T47D (cell line): Measurements from ENCODE around the gene NINJ2.

Experiments used
- DNase-seq, 2 experiments: peaks; one replicate each; pipeline versions ENCODE4 v3.0.0 to v3.0.0-alpha.2; 2011 to 2012; ENCODE audit warnings: low read depth in 1 of 2, low spot score in 1 of 2
- JUND ChIP-seq: IDR thresholded peaks from 2 replicates; pipeline ENCODE4 v1.6.1; 2012; ENCODE audit warnings: low read depth
- in situ Hi-C: cut with HindIII; loops from 2 replicates; pipeline ENCODE4 v1.10.0; 2016; ENCODE audit warnings: low sequenced_read_pairs, low pct_unique_long_range_greater_than_20kb

The NINJ2 gene

DNA sequence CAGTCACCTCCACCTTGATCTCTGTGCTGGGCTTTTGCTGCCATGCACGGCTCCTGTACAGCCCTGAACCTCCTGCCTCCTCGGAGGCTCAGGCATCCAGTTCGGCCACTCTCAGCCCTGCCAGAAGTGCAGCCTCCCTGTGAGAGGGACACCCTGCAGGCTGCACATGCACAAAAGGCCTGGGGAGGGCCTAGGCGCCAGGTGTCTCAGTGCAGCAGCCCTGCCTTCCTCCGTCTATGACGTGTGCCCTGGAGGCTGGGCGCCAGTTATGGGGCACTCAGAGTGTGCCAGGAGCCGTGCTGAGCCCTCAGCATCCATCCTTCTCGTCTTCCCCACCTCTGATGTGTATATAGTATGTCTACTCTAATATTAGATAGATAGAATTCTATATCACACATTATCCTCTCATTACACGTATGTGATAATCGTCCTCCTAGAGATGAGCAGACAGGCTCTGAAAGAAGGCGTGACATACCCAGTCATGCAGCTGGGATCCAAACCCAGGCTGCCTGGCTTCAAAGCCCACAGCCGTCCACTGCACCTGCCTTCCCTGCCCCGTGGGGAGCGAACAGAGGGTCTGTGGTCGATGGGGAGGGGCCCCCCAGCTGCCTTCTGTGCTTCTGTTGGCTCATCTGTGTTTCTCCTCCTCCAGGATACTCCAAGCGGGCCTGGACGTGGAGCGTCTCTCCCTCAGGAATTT lies 102.4 kb downstream of the NINJ2 start:
- in situ Hi-C loops = no loop called here
- no peak for TF ChIP-seq JUND
- DNase-seq = no peak

DNA sequence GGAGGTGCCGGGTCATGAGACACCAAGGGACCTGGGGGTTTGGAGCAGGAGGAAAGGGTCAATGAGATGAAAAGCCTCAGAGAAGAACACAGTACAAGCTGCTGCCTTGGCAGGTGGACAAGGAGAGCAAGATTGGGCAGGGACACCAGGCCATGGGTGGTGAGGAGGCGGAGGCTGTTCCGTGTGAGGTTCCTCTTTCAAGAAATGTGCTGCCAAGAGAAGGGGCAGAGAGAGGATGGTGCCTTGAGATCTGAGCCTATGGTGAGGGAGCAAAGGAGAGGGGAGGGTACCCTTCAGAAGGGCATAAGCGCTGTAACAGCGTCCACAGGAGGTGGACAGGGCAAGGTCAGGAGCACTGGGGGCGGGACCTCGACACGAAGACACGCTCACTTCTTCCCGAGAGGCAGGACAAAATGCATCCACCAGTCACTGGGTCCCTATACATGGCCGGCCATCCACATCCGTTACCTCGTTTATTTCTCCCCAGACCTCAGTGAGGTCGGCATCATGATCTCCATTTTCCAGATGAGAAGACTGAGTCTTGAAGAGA lies 103.3 kb downstream of the NINJ2 start:
- no peak for DNase-seq
- TF ChIP-seq JUND = no peak
- in situ Hi-C loops = no loop called here

DNA sequence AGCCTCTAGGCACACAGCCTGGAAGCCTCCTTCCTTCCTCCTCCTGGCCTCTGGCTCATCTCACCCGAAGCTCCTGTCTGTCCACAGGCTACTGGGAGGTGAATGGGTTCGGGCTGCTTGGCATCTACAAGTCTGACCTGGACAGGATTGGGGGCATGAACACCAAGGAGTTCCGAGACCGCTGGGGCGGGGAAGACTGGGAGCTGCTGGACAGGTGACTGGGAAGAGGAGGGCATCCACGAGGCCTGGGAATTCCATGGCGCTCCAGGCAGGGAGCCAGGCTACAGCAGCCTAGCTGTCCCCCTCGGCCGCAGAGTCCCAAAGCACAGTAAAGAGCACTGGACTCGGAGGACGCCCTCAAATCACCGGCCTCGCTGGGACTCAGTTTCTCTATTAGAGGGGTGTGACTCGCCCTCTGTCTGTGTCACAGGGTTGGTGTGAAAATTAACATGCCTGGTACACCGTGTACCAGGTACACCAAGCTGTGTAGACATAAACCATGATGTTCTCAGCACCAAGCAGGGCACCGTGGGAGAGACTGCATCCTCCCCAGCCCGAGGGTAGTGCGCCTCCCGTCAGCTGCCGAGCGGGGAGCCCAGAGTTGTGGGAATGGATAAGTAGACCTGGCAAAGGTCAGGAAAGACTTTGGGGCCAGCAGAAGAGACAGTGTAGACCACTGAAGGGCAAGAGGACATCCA lies 103.9 kb downstream of the NINJ2 start:
- DNase-seq = no peak
- in situ Hi-C loops = no loop called here
- no peak for TF ChIP-seq JUND

DNA sequence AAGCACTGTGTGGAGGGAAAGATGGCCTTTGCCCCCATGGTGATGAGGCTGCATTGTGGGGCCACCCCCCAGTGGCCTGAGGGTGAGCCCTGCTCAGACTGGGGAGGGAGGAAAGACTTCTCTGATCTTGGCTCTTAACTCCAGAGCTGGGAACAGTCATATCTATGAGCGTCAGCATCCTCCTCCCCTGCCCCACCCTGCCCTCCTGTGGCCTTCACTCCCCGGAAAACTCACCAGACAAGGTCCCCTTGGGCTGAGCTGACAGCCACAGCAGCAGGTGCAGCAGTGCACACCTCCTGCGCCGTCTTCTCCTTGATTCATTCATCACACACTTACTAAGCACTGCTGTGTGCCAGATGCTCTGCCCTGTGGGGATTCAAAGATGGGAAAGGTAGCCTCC lies 104.7 kb downstream of the NINJ2 start:
- TF ChIP-seq JUND = no peak
- in situ Hi-C loops = no loop called here
- DNase-seq = no peak

DNA sequence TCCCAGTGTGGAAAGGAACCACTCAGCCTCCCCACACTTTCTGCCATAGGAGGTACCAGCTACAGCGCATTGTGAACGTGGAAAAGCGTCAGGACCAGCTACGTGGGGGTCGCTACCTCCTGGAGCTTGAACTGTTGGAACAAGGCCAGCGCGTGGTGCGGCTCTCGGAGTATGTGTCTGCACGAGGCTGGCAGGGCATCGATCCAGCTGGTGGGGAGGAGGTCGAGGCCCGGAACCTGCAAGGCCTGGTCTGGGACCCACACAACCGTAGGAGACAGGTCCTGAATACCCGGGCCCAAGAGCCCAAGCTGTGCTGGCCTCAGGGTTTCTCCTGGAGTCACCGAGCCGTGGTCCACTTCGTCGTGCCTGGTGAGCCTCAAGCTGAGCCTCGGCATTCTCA lies 106.7 kb downstream of the NINJ2 start:
- DNase-seq = no peak
- no peak for TF ChIP-seq JUND
- in situ Hi-C loops = no loop called here

DNA sequence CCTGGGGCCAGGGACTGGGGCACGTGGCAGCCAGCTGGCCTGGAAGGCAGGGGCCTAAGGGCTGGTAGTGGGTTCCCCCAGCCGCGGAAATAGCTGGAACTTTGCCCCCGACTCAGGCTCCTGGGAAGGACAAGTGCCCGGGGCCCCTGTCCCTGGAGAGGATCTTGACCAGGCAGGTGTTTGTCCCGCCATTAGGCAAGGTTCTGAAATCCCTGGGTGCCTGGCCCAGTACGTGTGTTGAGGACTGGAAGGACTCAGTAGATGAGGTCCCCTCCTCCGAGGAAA lies 109.3 kb downstream of the NINJ2 start:
- DNase-seq = no peak
- no peak for TF ChIP-seq JUND
- in situ Hi-C loops = no loop called here

DNA sequence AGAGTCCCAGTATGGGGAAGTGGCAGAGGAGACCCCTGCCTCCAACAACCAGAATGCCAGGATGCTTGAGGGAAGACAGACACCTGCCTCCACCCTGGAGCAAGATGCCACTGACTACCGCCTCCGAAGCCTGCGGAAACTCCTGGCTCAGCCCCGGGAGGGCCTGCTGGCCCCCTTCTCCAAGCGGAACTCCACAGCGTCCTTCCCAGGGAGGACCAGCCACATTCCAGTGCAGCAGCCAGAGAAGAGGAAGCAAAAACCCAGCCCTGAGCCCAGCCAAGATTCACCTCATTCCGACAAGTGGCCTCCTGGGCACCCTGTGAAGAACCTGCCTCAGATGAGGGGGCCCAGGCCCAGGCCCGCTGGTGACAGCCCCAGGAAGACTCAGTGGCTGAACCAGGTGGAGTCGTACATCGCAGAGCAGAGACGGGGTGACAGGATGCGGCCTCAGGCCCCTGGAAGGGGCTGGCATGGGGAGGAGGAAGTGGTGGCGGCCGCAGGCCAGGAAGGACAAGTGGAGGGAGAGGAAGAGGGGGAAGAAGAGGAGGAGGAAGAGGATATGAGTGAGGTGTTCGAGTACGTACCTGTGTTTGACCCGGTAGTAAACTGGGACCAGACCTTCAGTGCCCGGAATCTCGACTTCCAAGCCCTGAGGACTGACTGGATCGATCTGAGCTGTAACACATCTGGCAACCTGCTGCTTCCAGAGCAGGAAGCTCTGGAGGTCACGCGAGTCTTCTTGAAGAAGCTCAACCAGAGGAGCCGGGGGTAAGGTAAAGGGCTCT lies 109.8 kb downstream of the NINJ2 start:
- TF ChIP-seq JUND = no peak
- in situ Hi-C loops = no loop called here
- no peak for DNase-seq

DNA sequence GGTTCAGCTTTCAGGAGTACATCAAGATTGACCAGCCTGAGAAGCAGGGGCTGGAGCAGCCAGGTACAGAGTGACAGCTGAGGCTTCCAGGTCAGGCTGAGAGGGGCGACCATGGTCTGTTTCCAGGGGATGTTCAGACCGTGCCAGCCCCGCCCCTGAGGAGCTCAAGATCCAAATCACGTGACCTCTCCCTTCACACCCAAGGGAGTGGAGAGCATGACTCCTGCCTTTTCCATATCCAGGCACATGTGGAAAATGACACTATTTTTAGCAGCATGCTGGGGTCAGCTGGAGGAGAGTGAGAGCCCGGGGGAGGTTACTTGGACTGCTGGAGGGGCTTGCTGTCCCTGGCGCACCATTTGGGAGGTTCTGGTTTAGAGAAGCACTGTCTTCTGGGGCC lies 110.8 kb downstream of the NINJ2 start:
- no peak for TF ChIP-seq JUND
- no peak for DNase-seq
- in situ Hi-C loops = no loop called here

DNA sequence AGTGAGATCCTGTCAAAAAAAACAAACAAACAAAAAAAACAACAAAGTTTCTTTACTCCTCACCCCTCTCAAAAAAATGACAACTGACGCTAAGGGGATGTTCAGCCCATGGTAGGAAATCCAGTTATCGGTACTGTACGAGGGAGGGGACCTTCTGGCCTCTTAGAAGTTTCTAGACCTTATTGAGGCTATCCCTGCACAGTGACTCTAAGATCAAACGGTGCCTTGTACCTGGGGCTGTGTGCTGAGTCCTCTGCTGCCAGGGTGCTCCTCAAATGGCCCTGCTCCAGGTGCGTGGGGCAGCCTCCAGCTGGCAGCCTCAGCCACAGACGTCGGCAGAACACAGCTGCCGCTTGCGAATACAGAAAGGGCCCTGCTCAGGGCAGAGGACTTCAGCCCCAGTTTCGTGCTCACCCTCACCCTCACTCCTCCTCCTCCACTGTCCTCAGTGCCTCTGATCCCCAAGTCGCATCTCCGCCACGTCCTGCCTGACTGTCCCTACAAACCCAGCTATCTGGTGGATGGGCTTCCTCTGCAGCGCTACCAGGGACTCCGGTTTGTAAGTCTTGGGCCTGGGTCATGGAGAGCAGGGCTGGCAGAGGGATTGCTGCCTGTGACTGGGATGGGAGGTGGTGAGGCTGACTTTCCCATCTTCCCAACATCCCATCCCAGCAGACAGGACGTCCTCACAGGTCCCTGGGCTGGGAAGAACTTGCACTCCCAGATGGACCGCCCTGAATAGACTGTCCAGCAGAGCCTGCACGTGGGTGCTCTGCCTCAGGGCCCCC lies 112.6 kb downstream of the NINJ2 start:
- DNase-seq = no peak
- in situ Hi-C loops = no loop called here
- no peak for TF ChIP-seq JUND

DNA sequence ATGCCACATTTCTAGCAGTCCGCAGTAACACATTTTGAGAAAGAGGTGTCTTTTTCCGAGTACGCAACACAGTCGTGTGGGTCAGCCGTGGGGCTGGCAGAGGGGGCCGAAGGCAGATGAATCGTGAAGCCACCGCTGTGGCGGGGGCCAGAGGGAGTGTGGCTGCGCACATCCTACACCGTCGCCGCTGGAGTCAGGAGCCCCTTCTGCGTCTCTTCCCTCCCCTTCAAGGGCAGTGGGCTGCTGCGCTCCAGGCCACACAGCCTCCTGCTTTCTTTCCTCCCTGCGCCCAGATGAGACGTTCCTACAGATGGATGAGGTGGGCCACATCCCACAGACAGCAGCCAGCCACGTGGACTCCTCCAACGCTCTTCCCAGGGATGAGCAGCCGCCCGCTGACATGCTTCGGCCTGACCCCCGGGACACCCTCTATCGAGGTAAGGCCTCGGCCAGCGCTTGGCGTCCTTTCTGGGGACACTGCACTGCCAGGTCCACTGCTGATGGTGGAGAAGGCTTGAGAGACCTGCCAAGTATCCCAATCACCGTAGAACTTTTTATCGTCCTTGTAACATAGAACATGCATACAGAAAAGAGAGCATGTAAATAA lies 113.7 kb downstream of the NINJ2 start:
- no peak for DNase-seq
- TF ChIP-seq JUND = no peak
- in situ Hi-C loops = no loop called here

DNA sequence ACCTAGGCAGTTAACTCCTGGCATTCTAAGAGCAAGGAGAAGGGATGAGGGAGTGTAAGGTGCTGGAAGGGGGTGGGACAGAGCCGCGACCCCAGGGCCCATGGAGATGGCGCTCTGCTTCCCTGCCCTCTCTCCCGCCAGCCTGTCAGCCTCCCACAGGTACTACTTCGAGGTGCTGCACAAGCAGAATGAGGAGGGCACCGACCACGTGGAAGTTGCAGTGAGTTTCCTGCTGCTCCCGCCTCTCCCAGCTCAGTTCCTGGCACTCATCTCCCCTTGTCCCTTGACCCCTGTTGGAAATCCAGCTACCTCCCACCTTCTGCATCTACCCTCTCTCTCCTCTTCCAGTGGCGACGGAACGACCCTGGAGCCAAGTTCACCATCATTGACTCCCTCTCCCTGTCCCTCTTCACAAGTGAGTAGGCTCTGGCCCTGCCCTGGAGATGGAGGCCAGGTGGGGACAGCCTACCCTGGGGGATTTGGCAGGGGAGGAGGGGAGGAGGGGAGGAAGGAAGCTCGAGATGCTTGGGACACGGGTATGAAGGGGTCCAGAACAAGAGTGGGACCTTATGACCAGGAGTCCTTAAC lies 115.3 kb downstream of the NINJ2 start:
- TF ChIP-seq JUND = no peak
- in situ Hi-C loops = no loop called here
- DNase-seq = no peak
